Measurements from ENCODE around the gene IMPDH2.

Gene IMPDH2

DNA sequence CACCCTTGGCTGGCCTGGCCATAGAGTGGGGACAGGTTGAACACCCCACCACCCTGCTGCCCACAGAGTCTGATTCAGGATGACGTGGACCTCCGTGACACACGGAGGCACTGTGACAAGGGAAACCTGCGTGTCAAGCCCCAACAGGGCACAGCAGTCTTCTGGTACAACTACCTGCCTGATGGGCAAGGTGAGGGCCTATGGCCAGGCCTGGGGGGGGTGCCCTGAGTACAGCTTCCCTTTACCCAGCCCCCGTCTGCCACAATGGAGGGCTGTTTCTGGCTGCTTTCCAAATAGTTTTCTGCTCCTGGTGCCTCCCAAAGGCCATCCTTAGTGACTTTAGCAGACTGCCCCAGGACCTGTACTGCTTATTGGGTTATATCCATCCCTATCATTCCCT is 23.2 kb downstream of the IMPDH2 start:
- DNase-seq (ENCODE audit: low read depth, low spot score): no peak

DNA sequence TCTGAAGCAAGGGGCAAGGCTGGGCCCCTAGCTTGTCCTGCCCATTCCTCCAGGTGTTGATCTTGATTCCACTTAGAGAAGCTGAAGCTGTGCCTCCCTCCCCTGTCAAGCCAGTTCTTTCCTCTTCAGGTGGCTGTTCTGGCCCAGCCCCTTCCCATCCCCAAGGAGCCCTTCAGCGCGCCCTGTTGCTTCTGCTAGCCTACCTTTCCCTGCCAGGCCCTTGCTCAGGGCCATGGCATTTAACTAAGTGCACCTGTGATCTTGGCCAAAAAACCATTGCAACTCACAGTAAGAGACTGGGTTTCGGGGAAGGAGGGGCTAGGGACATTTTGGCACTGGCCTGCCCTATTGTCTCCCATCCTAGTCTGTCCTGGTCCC is 23.9 kb downstream of the IMPDH2 start:
- DNase-seq (ENCODE audit: low read depth, low spot score): no peak

DNA sequence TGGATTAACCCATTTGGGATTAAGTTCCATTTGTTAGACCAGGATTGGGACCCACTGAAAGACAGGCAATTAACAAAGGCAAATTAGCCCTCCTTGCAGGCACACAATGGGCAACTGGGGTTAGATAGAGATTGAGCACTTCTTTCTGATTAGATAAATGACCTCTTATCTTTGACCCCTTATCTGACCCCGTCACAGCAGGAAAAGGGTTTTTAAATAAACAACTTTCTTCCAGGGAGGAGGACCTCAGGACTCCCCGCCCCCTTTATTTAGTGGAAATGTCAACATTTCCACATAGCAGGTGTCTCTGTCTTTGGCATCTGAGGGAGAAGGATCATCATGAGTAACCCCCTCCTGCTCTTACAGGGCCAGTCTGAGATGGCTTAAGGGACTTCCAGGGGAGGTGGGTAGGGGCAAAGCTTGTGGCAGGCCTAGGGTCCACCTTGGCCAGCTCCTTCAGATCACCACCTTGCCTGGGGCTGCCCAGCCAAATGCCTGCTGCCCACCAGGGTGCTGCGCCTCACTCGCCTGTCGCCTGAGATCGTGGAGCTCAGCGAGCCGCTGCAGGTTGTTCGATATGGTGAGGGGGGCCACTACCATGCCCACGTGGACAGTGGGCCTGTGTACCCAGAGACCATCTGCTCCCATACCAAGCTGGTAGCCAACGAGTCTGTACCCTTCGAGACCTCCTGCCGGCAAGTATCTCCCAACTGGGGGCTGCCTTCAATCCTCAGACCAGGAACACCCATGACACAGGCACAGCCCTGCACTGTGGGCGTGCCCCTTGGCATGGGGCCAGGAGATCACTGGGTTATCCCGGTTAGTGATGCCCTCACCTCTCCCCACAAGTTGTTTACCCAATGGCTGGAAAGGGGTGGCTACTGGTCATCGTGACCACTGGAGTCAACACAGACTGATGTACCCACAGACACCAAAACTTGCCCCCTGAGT is 24.6 kb downstream of the IMPDH2 start:
- no peak for DNase-seq (ENCODE audit: low read depth, low spot score)

DNA sequence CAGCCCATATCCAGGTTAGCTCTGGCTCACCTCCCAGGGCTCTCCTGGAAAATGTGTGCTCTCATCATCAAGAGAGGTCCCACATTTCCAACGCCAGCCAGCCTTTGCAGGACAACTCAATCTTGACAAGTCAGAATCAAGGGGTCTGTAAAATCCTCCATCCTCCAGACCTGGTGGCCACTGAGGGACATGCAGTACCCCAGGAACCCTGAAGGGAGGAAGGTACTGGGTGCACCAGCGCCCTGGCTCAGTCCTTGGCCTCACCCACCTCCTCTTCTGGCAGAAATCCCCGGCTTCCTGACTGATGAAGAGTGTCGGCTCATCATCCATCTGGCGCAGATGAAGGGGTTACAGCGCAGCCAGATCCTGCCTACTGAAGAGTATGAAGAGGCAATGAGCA is 28.0 kb downstream of the IMPDH2 start:
- no peak for DNase-seq (ENCODE audit: low read depth, low spot score)

DNA sequence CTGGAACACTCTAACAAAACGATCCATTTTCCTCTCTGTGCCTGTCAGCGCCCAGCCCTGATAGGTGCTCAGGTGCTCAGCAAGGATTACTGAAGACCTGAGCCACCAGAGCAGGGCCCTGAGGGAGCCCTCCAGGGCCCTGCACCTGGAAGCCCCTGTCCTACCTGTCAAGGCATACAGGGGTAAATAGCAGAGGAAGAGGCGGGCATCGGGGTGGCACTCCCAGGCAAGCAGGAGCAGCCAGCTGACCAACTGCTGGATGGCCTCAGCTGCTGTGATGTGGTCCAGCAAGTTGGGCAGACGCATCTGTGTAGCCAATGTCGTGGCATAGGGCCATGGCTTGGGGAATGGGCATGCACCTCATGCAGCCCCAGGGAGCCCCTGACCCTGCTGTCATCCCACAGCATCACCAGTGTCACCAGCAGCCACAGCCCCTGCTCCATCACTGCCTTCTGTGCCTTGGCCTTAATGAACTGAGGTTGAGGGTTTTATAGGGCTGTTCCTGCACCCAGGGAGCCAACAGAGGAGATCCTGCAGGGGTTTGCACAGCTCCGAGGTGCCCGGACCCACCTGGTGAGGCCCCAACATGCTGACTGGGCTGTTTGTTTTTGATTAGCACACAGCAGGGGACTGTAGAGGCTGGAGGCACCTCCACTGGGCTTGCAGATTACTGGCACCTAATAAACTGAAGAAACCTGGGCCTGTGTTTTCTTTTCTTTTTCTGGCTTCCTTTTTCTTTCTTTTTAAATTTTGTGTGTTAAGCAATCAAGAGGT is 29.9 kb downstream of the IMPDH2 start:
- DNase-seq (ENCODE audit: low read depth, low spot score): no peak

DNA sequence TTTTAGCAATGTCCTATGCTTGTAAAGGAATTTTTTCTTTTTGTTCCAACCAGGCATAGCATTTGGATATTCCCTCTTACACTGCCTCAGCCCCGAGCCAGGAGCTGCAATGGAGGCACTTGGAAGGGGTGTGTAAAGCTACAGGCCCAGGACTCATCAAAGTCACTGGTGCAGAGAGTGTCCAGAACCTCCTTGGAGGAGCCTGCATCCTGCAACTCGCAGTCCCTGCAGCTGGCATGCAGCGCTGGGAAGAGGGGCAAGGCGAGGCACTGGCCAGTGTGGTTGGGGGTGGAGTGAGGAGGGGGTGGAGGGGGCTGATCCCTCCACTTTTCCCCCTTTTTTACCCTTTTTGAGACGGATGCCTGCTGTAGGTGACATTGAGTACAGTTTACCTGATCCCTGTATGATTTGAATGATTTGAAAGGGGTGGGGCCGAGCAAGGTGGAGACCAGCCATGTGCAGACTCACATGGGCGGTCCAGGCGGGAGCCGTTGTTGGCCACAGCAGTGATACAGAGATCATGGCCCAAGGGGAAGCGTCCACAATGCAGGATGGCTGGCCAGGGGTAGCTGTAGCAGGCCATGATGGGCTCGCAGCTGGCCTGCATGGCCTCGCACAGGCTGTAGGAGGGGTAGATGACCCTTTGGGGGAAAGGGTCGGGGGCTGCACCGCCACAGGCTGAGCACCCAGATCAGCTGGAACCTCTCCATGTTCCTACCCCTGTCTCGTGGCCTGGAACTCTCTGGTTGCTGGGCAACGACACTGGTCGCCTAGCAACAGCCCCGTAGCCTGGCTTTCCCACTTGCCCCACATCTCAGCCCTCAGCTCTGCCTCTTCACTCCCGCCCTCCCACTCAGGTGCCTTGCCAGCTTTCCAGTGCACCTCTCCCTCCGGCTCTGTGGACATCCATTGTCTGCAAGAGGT is 31.2 kb downstream of the IMPDH2 start:
- DNase-seq (ENCODE audit: low read depth, low spot score): no peak

DNA sequence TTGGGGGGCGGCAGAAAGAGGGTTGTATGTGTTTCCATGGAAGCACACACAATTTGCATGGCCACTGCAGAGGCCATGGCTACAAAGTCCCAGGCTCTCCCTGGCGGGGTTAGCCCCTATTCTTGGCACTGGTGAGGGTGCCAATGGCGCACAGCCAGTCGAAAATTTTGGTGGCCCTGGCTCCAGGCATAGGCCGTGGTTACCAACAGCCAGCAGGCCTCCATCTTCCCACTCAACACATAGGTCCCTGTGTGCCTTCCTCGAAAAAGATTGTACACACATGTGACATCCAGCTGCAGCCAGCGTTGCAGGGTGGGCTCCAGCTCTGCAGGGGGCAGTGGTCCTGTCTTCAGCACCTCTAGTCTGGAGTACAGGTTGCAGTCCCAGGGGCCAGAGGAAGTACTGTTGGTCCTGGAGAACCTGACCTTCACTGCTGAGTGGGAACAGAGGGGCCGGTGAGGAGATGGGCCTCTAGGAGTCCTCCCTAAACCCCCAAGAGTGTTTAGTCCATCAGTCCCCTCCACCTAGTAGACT is 32.0 kb downstream of the IMPDH2 start:
- no peak for DNase-seq (ENCODE audit: low read depth, low spot score)

DNA sequence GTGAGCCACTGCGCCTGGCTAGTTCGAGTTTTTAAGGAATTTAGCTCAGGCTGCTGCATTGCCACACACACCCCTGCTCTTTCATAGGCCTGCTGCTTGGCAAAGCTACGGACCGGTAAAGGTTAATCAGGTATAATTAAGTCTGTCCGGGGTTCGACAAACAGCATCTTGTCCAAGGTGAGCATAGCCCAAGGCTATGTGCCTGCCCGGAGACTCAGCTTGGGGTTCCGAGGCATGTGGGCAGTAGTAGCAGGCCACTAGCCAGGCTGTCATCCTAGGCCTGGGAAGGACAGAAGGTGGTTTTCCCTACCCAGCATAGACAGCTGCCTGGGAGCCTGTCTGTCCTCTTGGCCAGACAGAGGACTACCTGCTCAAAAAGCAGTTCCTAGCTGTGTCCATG is 32.6 kb downstream of the IMPDH2 start:
- no peak for DNase-seq (ENCODE audit: low read depth, low spot score)

DNA sequence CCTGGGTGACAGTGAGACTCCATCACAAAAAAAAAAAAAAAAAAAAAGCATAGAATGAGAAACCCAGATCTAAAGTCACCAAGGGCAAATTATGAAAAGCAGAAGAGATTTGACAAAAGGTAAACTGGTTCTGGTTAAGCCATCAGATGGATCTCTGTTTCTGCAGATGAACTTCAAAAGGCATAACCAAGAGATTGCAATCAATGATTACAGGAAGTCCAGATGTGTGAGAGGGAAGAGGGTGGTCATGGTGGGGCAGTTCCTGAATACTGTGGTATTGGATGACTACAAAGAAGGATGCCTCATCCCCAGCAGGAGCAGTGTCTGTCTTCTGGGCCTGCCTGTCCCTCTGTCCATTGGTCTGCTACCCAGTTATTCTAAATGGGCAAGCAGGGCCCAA is 35.4 kb downstream of the IMPDH2 start:
- no peak for DNase-seq (ENCODE audit: low read depth, low spot score)

DNA sequence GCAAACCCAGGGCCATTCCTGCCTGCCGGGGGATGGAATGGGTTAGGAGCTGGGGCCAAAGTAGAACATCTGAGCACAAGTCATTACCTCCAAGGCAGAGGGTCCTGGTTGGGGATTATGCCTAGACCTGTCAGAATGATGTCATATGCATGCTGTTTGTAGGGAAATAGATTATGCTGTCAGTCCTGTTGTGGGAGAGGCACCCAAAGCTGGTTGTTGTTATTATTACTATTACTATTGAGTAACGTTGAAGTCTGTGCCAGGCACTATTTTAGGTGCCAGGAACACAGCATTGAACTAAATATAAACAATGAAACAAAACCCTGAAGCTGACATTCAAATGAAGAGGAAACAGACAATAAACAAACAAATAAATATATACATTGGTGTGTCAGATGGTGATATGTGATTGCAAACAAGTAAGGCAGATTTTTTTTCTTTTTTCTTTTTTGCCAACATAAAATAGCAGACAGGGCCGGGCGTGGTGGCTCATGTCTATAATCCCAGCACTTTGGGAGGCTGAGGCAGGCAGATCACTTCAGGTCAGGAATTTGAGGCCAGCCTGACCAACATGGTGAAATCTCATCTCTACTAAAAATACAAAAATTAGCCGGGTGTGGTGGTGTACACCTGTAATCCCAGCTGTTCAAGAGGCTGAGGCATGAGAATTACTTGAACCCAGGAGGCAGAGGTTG is 37.2 kb downstream of the IMPDH2 start:
- no peak for DNase-seq (ENCODE audit: low read depth, low spot score)

DNA sequence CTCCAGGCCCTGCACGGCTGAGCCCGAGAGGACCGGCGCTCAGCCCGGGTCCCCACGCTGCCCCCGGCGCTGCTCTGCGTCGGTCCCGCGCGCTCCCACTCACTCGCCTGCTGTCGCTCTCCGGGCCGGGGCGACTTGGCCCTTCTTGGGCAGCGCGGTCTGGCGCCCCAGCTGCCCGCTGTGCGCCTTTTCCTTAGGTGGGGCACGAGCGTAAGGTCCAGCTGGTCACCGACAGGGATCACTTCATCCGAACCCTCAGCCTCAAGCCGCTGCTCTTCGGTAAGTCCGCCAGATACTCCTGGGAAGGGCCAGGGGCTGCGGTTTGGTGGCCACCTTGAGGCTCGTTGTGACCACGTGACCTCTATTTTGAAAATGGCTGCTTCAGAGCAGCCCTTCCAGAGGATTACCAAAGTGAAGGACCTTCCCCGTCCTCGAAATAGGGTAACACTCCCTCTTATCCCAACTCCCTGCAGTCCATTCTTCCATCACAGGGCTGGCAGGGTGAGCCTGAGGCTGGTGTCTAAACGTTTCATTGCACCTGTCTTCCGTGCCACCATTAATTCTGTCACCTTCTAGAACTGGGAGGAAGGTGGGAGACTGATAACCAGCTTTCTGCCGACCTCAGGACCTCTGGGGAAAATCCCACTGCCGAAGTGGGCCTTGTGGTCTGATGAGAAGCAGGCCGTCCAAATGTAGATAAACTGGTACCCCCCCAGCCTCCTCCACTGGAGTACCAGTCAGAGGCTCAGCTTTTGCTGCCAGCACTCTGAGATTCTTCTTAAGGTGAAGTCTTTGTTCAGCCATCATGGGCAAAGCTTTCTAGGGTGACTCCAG is 38.3 kb downstream of the IMPDH2 start:
- DNase-seq (ENCODE audit: low read depth, low spot score): no peak

DNA sequence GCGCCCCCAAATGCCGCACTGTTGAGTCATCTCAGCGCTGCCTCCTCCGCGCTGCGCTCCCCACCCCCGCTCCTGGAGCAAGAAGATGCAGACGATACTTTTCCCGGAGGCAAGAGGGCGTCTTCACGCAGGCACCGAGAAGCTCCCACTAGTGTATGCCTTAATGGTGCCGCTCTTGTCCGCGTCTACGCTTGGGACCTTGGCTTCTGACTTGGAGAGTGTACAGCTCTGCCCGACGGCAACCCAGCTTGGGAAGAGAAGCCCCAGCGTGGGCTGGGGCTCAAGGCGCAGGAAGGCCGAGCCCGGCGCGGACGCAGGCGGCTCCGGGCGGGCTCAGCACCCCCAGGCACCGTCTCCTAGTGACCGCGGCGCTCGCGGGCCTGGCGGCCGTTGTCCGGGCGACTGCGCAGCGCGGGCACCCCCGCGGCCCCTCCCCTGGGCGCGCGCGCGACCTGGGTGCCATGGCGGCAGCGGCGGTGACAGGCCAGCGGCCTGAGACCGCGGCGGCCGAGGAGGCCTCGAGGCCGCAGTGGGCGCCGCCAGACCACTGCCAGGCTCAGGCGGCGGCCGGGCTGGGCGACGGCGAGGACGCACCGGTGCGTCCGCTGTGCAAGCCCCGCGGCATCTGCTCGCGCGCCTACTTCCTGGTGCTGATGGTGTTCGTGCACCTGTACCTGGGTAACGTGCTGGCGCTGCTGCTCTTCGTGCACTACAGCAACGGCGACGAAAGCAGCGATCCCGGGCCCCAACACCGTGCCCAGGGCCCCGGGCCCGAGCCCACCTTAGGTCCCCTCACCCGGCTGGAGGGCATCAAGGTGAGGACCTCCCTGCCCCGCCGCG is 39.2 kb downstream of the IMPDH2 start, which contains the start of gene P4HTM:
Gene P4HTM (plus strand): TSS at position 446 of the 840 bp plus-strand sequence. CDS start 16 bp downstream, at position 462.
- DNase-seq (ENCODE audit: low read depth, low spot score): peak; percentile 76

DNA sequence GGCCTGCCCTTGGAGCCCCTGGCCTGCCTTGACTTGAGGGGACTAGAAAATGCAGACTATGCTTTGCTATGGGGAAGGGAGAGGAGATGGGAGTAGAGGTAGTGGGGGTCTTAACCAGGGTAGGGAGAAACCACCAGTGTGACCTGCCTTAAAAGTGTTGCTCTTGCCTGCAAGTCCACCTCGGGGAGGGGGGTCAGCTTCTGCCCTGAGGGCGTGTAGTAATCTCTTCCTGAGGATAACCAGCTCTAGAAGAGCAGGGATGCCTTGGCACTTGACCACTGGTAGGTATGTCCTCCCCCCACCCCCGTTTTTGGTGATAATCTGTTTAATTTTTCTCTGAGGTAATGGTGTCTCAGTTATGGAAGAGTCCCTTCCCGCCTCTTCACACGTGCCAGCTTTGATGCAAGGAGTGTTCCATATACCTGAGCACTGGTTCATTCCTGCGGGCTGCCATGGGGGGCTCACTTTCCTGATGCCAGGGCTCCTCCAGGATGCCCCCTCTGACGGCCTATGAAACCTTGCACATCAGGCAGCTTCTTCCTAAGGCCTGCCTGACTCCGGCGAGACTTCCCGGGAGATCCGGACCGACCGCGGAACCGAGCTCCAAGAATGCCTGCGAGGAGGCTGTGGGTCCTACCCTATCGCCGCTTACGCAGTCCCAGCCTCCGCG is 39.9 kb downstream of the IMPDH2 start:
- DNase-seq (ENCODE audit: low read depth, low spot score): no peak

DNA sequence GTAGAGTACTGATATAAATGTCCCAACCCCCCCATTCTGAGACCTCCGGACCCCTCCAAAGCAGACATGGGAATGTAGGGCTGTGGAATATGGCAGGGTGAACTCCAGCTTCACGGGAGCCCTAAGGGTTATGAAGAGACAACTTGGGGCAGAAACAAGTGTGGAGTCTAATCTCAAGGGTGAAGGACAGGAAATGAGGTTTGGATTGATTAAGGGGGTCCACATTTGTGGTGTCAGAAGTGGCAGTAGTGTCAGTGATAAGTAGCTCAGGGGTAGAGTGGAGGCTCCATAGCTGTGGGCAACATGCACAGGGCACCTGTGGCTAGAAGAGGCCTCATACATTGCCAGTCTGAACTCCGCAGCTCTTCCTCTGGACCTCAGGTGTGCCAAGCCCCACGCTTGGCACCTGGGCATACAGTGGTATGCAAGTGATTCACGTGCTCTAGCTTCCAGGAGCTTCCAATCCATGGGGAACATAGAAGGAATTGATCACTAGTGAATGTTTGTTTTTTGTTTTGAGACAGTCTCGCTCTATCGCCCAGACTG is 43.3 kb downstream of the IMPDH2 start:
- no peak for DNase-seq (ENCODE audit: low read depth, low spot score)

DNA sequence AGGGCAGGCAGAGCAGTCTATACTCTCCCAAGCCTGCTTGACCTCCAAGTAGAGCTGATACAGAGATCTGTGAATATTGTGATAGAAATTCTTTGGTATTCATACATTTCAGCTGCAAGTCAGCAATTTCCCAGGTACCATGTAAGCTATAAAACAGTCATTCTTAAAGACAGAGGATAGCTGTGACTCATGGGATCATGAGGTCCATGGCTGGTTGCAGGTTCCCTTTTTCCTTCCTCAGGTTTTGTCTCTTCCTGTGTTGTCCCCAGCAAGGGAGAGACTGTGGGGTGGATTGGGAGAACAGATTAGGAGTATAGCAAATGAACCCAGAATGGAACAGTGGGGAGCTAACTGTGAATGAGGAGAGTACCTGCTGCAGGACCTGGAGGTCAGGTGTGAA is 44.5 kb downstream of the IMPDH2 start:
- DNase-seq (ENCODE audit: low read depth, low spot score): no peak

DNA sequence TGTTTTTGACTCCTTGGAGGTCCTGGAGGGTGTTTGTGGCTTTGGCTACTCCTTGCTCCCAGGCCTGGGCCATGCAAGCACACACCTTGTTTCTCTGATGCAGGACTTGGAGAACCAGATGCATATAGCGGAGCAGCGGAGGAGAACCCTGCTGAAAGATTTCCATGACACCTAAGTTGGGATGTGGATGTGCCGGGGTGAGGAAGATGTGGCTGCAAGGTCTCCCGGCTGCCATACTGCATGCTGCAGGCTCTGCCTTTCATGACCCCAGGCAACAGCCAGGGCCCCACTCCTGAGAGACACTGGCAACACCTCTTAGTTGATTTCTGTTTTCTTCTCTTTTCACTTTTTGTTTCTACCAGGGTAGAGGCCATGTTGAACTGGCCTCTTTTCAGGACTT is 46.1 kb downstream of the IMPDH2 start:
- no peak for DNase-seq (ENCODE audit: low read depth, low spot score)

DNA sequence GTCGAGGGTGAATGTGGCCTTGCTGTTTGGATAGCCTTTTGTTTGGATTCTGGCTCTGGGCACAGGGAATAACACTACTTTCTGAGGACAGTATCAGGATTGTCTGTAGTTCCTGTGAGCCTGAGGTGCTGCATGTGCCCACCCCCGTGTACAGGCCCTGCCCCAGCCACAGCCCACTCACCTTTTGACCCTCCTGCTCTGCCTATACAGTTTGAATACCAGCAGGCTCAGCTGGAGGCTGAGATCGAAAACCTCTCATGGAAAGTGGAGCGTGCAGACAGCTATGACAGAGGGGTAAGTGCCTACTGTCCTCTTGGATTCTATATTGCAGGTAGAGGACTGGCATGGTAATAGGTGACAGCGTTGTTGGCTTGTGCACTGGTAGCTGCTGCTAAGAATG is 46.5 kb downstream of the IMPDH2 start:
- DNase-seq (ENCODE audit: low read depth, low spot score): no peak

DNA sequence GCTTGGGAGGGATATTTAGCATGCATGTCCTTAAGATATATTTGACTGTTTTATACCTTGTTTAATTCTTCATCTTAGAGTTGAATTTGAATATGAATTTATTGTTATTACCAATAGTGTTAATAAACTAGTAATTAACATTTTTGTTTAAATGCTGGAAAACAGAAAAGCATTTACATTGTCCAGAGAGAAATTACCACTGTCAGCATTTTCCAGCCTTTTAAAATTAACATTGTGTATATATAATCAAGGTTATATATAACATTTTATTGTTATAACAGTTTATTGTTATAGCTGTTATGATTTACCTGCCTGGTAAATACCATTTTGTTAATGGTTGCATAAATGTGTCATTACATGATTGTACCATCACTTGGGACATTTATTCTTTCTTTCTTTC is 47.2 kb downstream of the IMPDH2 start:
- DNase-seq (ENCODE audit: low read depth, low spot score): no peak
